22Rv1 (cell line): ENCODE results near the gene CREM.

Experiments used
- ZFX ChIP-seq: fragments of 450-650 bp; IDR thresholded peaks from 2 replicates; pipeline ENCODE4 v1.6.1; 2017; ENCODE audit warnings: antibody characterized with exemption, borderline replicate concordance
- TF ChIP-seq, protein P1 (sequence below): fragments of 450-650 bp; IDR thresholded peaks from 2 replicates; pipeline ENCODE4 v1.5.1; 2017; ENCODE audit warnings: mild to moderate bottlenecking

DNA sequence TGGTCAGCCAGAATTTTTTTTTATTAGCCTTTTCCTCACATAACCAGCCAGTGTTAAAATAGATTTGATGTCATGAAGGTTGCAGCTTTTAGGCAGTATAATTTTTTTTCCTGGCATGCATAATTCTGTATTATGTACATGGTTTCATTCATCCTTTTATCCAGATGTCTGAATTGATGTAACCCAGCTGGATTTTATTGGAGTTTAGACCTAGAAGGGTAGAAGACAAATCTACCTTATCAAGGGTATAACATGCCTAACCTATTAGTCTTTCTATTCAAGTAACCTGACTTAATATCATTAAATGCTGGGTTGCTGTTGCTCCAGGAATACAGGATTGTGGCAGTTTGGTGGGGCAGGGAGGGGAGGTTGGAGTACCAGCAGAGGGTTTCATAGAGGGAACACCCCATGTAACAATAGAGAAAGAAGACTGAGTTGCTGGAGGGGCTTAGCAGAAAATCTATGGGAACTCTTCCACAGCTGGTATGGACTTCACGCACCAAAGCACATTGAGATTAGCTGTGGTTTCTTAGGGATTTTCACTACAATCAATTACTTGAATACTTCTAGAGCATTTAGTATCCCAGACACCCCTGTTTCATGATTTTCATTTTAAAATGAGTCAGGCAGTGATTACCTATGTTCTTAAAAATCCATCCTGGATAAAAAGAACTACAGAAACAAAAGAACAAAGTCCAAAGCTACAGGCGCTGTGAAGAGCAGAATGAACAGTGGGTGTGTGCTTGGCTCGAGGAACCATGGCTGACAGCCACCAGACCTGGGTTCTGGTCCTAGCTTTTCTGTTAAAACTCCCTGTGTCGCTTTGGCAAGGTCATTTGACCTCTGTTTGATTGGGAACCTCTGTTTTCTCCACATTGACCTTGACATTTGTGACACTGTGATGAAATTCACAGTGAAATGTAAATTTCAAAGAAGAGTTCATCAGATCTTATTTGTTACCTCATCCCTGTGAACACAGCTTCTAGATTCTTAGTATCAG is 93.5 kb downstream of the CREM start:
- TF ChIP-seq, protein P1, sequence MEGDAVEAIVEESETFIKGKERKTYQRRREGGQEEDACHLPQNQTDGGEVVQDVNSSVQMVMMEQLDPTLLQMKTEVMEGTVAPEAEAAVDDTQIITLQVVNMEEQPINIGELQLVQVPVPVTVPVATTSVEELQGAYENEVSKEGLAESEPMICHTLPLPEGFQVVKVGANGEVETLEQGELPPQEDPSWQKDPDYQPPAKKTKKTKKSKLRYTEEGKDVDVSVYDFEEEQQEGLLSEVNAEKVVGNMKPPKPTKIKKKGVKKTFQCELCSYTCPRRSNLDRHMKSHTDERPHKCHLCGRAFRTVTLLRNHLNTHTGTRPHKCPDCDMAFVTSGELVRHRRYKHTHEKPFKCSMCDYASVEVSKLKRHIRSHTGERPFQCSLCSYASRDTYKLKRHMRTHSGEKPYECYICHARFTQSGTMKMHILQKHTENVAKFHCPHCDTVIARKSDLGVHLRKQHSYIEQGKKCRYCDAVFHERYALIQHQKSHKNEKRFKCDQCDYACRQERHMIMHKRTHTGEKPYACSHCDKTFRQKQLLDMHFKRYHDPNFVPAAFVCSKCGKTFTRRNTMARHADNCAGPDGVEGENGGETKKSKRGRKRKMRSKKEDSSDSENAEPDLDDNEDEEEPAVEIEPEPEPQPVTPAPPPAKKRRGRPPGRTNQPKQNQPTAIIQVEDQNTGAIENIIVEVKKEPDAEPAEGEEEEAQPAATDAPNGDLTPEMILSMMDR = no peak
- no peak for TF ChIP-seq ZFX
